ENCODE data around the gene SELE. TPM values are rescaled to one million over a fixed set of nuclear protein-coding genes. Genes with fewer than 3 reads are reported as not detected.

SELE gene
- total and polyA plus RNA-seq, 2 of the 8 experiments (the other 6 are each of a cell fraction or from before 2014, with no cell fraction given): not detected

DNA sequence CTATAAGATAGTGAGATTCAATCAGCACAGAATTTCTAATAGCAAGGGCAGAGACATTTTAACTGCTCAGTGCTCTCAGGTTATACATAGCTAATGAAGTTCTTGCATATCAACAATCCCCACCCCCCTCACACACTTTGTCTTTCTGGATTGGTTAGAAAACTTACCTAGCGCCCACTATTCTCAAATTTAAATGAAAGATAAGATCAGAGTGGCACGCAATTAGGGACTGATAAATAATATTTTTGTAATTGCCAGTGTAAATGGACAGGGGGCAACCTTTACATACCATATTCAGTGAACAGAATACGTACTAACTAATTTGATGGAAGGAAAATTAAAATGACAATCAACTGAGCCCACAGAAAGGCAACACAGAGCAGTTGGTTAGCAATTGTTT, 34.2 kb downstream of the SELE start:
- Histone ChIP-seq H3K18ac (ENCODE audit: extremely low read depth, low read length) (no peak overlapping the region), H3K23ac (ENCODE audit: insufficient read length) (no peak overlapping the region), H2AK5ac (ENCODE audit: low read depth, low read length) (no peak overlapping the region), H3K14ac (ENCODE audit: insufficient read length) (no peak overlapping the region), H3K9ac (replicated peaks in 1 of 4; ENCODE audit: extremely low read depth in 1 of 4, low read depth in 3 of 4, low read length in 3 of 4) (no peak overlapping the region), H2BK12ac (ENCODE audit: low read depth, low read length) (no peak overlapping the region), H3K56ac (replicated peaks; ENCODE audit: insufficient read length, low read depth, low read length) (no peak overlapping the region), H2AFZ (ENCODE audit: low read length) (no peak overlapping the region), H4K20me1 (replicated peaks in 1 of 2; ENCODE audit: control insufficient read depth in 1 of 2, insufficient read depth in 2 of 2, low read length in 2 of 2) (no peaks in the 10 kb centered on the region), H3K4me3 (ENCODE audit: extremely low read depth in 1 of 4, insufficient read depth in 2 of 4, low read depth in 3 of 4, low read length in 4 of 4) (no peak overlapping the region), H4K91ac (replicated peaks; ENCODE audit: insufficient read length, low read length) (no peak overlapping the region), H2BK15ac (ENCODE audit: low read length) (no peak overlapping the region), H3K4ac (replicated peaks; ENCODE audit: insufficient read length, low read depth, low read length) (no peak overlapping the region), H3K79me1 (ENCODE audit: low read depth, low read length) (no peaks in the 10 kb centered on the region), H4K8ac (ENCODE audit: extremely low read depth, insufficient read depth, low read length) (no peak overlapping the region), H3K27ac (ENCODE audit: low read depth, low read length) (no peak overlapping the region), H2BK5ac (ENCODE audit: low read depth, low read length) (no peak overlapping the region), H3K4me2 (ENCODE audit: insufficient read depth in 1 of 2, low read depth in 2 of 2, low read length in 2 of 2) (no peak overlapping the region), H3K23me2 (ENCODE audit: low read depth, low read length) (no peaks in the 10 kb centered on the region), H3K27me3 (replicated peaks in 1 of 4; ENCODE audit: control insufficient read depth in 3 of 4, extremely low read depth in 1 of 4, insufficient read depth in 3 of 4, low read length in 3 of 4) (peaks cover 0 to 3% (median 0%) of the 10 kb centered on the region in 4 experiments; a peak in 3 of 7 replicates), H3K36me3 (ENCODE audit: control insufficient read depth in 2 of 4, insufficient read depth in 4 of 4, low read length in 3 of 4) (no peaks in the 10 kb centered on the region), H3K9me3 (ENCODE audit: insufficient read depth in 2 of 2, low read depth in 1 of 2, low read length in 1 of 2) (no peaks in the 10 kb centered on the region), H2BK20ac (ENCODE audit: low read length) (no peak overlapping the region), H3K4me1 (replicated peaks in 1 of 4; ENCODE audit: control insufficient read depth in 3 of 4, insufficient read depth in 4 of 4, low read length in 3 of 4) (no peaks in the 10 kb centered on the region), H3K79me2 (ENCODE audit: control insufficient read depth in 1 of 2, insufficient read depth in 2 of 2, low read length in 2 of 2) (no peaks in the 10 kb centered on the region), H4K5ac (ENCODE audit: insufficient read length, low read depth, low read length) (no peak overlapping the region), H2BK120ac (replicated peaks; ENCODE audit: low read depth, low read length) (no peak overlapping the region)
- TF ChIP-seq CBX8 (IDR thresholded peaks at IDR 0.05; ENCODE audit: borderline replicate concordance, low read depth, low read length): no peak
- no peak for TF ChIP-seq PHF8 (conservative IDR thresholded peaks at IDR 0.05; ENCODE audit: low read depth, low read length)
- no peak for TF ChIP-seq ASH2L (IDR thresholded peaks at IDR 0.05; ENCODE audit: low read length)
- no peak for TF ChIP-seq BCL11A (IDR thresholded peaks at IDR 0.05; ENCODE audit: low read depth in 2 of 2, low read length in 2 of 2)
- TF ChIP-seq KDM5A (IDR thresholded peaks at IDR 0.05; ENCODE audit: low read length): no peak
- no peak for TF ChIP-seq CHD2 (IDR thresholded peaks at IDR 0.05; ENCODE audit: low read length)
- TF ChIP-seq CHD1 (IDR thresholded peaks at IDR 0.05; ENCODE audit: low read depth, low read length): no peak
- ChIA-PET POLR2A (ENCODE audit: partially characterized antibody) (no interaction called here), CTCF (ENCODE audit: partially characterized antibody) (interaction anchor here (0.7 to 2.7 kb wide), 6 partner anchors 13 to 120 kb away, joined by 3 to 9 read pairs (median 4); no protein-coding TSS in a partner anchor)
- WGBS, 2 experiments (ENCODE audit: extremely low coverage in 1 of 2, insufficient coverage in 1 of 2, insufficient read length in 1 of 2, insufficient replicate concordance in 2 of 2, low coverage in 1 of 2, low lambda C conversion rate in 2 of 2, missing lambda C conversion rate in 1 of 2): 78% methylated on average over 3 of the region's 3 CpGs; no CpG with 5 or more reads in 1 of the 2 experiments
- no peak for FAIRE-seq
- DNase-seq (ENCODE audit: low read depth in 1 of 2, low spot score in 2 of 2): no peak
